ENCODE measurements around the gene IRX1.

IRX1 gene

DNA sequence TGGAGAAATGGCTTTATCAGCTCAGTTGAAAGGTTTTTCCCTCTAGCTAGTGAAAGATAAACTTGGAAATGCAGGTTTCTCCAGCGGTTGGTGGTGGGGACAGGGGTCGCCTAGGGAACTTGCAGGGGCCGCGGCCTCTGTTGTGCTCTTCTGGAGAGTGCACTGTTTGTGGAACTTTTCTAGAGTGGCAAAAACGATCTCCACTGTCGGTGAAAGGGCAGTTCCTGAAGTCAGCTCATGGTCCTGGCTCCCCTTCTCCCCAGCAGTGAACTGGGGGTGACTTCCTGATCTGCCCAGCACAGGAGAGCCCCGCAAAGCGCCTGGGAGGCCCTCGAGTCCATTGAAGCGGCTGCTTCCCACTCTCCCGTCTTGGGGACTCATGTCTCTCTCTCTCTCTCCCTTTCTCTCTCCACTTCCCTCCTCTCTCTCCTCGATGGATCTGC lies 3.2 kb downstream of the IRX1 start:
- no peak for DNase-seq (ENCODE audit: low read depth in 1 of 2, low spot score in 1 of 2)

DNA sequence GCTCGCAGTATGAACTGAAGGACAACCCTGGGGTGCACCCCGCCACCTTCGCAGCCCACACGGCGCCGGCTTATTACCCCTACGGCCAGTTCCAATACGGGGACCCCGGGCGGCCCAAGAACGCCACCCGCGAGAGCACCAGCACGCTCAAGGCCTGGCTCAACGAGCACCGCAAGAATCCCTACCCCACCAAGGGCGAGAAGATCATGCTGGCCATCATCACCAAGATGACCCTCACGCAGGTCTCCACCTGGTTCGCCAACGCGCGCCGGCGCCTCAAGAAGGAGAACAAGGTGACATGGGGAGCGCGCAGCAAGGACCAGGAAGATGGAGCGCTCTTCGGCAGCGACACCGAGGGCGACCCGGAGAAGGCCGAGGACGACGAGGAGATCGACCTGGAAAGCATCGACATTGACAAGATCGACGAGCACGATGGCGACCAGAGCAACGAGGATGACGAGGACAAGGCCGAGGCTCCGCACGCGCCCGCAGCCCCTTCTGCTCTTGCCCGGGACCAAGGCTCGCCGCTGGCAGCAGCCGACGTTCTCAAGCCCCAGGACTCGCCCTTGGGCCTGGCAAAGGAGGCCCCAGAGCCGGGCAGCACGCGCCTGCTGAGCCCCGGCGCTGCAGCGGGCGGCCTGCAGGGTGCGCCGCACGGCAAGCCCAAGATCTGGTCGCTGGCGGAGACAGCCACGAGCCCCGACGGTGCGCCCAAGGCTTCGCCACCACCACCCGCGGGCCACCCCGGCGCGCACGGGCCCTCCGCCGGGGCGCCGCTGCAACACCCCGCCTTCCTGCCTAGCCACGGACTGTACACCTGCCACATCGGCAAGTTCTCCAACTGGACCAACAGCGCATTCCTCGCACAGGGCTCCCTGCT lies 3.8 kb downstream of the IRX1 start:
- Histone ChIP-seq H3K27me3 (ENCODE audit: insufficient read depth, poor library complexity, severe bottlenecking) (peaks cover 70% of the 10 kb centered on the region), H3K27ac (replicated peaks) (no peak overlapping the region), H3K4me3 (replicated peaks; ENCODE audit: insufficient read depth, low read length) (no peak overlapping the region)
- TF ChIP-seq, protein P1, sequence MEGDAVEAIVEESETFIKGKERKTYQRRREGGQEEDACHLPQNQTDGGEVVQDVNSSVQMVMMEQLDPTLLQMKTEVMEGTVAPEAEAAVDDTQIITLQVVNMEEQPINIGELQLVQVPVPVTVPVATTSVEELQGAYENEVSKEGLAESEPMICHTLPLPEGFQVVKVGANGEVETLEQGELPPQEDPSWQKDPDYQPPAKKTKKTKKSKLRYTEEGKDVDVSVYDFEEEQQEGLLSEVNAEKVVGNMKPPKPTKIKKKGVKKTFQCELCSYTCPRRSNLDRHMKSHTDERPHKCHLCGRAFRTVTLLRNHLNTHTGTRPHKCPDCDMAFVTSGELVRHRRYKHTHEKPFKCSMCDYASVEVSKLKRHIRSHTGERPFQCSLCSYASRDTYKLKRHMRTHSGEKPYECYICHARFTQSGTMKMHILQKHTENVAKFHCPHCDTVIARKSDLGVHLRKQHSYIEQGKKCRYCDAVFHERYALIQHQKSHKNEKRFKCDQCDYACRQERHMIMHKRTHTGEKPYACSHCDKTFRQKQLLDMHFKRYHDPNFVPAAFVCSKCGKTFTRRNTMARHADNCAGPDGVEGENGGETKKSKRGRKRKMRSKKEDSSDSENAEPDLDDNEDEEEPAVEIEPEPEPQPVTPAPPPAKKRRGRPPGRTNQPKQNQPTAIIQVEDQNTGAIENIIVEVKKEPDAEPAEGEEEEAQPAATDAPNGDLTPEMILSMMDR (IDR thresholded peaks at IDR 0.05; ENCODE audit: insufficient read depth, low read length): no peak
- TF ChIP-seq REST (IDR thresholded peaks at IDR 0.05; ENCODE audit: insufficient replicate concordance, low read depth) (no peak), GABPA (IDR thresholded peaks at IDR 0.05; ENCODE audit: low read depth) (no peak), SPI1 (IDR thresholded peaks at IDR 0.05; ENCODE audit: borderline replicate concordance, low read depth) (no peak), POLR2AphosphoS5 (IDR thresholded peaks at IDR 0.05; ENCODE audit: low read depth) (no peak)
- no peak for DNase-seq (ENCODE audit: low read depth in 1 of 2, low spot score in 1 of 2)

More for the DNA sequence above, 3.2 kb downstream of the IRX1 start:
- TF ChIP-seq POLR2AphosphoS5 (IDR thresholded peaks at IDR 0.05; ENCODE audit: low read depth) (no peak), REST (IDR thresholded peaks at IDR 0.05; ENCODE audit: insufficient replicate concordance, low read depth) (no peak)
- no peak overlapping the region for H3K4me3 ChIP-seq (replicated peaks; ENCODE audit: insufficient read depth, low read length)
- H3K27me3 ChIP-seq (ENCODE audit: insufficient read depth, poor library complexity, severe bottlenecking): peaks cover 75% of the 10 kb centered on the region
- no peak overlapping the region for H3K27ac ChIP-seq (replicated peaks)

- DNase-seq (ENCODE audit: low read depth in 1 of 2, low spot score in 1 of 2): no peak
- no peak for TF ChIP-seq POLR2AphosphoS5 (IDR thresholded peaks at IDR 0.05; ENCODE audit: low read depth)
- no peak for TF ChIP-seq REST (IDR thresholded peaks at IDR 0.05; ENCODE audit: insufficient replicate concordance, low read depth)
- no peak for TF ChIP-seq GABPA (IDR thresholded peaks at IDR 0.05; ENCODE audit: low read depth)
- TF ChIP-seq SPI1 (IDR thresholded peaks at IDR 0.05; ENCODE audit: borderline replicate concordance, low read depth): no peak
- TF ChIP-seq, protein P1 (IDR thresholded peaks at IDR 0.05; ENCODE audit: insufficient read depth, low read length): no peak
- Histone ChIP-seq H3K27ac (replicated peaks) (no peak overlapping the region), H3K27me3 (ENCODE audit: insufficient read depth, poor library complexity, severe bottlenecking) (peaks cover 61% of the 10 kb centered on the region), H3K4me3 (replicated peaks; ENCODE audit: insufficient read depth, low read length) (no peak overlapping the region)
Measured at GRCh38 chr5:3600106-3601060, 4.8 kb downstream of the IRX1 start.
